Sciatic nerve (tissue), 2 donors: Measurements from ENCODE around the gene NOVA1. TPM values are rescaled to one million over a fixed set of nuclear protein-coding genes. Genes with fewer than 3 reads are reported as not detected.

Source experiments
- ATAC-seq: fragments of 200-7000 bp; cut with Tn5 transposase; one replicate; pipeline ENCODE4 v1.9.1; 2020; ENCODE audit warnings: mild to moderate bottlenecking, moderate library complexity
- DNase-seq: peaks from one replicate; pipeline ENCODE4 v3.0.0-alpha.2; 2020; ENCODE audit warnings: low spot score
- intact Hi-C: fragments of 100-400 bp; cut with DNase I; formaldehyde crosslinking; loops from one replicate; pipeline ENCODE4 v1.14.2; 2022
- total RNA-seq: library from RNA; stranded (reverse); fragmentation: NEBNext Ultra II Directional; extraction: Animal tissue kit (Norgen Biotek cat#: 25700); gene quantifications from one replicate; pipeline ENCODE4 v1.2.1, GENCODE V29; 2021
- donor health status: DM: no; HTN: no; CAD: no.
- donor health status: DM: no; HTN: no; CAD: no.

The NOVA1 gene
- total RNA-seq, 1 donor from 2014 or later = 40.5 TPM

DNA sequence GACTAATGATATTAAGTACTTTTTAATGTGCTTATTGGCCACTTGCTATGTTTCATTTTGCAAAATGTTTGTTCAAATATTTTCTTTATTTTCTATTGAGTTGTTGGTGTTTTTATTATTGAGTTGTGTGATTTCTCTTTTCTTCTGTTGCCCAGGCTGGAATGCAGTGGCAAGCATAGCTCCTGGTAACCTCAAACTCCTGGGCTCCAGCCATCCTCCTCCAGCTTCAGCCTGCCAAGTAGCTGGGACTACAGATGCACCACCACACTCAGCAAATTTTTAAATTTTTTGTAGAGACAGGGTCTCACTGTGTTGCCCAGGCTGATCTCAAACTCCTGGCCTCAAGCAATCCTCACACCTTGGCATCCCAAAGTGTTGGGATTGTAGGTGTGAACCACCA, 199.2 kb downstream of the NOVA1 start:
- intact Hi-C loops = no loop called here
- DNase-seq (no peak), ATAC-seq (no peak)
